NCI-H1417 treated with DMSO at 0.1 percent for 48 hours (cell line): ENCODE measurements around the gene SUSD4.
"Not testable (repeated sequence)": the region's sequence is repeated elsewhere in the genome, so short reads cannot be mapped to it uniquely, and the experiment has no call there.

Experiments
- DNase-seq: peaks from one replicate; lab custom pipeline; 2025; lab: John Stamatoyannopoulos, UW

Gene SUSD4, protein sequence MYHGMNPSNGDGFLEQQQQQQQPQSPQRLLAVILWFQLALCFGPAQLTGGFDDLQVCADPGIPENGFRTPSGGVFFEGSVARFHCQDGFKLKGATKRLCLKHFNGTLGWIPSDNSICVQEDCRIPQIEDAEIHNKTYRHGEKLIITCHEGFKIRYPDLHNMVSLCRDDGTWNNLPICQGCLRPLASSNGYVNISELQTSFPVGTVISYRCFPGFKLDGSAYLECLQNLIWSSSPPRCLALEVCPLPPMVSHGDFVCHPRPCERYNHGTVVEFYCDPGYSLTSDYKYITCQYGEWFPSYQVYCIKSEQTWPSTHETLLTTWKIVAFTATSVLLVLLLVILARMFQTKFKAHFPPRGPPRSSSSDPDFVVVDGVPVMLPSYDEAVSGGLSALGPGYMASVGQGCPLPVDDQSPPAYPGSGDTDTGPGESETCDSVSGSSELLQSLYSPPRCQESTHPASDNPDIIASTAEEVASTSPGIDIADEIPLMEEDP

DNA sequence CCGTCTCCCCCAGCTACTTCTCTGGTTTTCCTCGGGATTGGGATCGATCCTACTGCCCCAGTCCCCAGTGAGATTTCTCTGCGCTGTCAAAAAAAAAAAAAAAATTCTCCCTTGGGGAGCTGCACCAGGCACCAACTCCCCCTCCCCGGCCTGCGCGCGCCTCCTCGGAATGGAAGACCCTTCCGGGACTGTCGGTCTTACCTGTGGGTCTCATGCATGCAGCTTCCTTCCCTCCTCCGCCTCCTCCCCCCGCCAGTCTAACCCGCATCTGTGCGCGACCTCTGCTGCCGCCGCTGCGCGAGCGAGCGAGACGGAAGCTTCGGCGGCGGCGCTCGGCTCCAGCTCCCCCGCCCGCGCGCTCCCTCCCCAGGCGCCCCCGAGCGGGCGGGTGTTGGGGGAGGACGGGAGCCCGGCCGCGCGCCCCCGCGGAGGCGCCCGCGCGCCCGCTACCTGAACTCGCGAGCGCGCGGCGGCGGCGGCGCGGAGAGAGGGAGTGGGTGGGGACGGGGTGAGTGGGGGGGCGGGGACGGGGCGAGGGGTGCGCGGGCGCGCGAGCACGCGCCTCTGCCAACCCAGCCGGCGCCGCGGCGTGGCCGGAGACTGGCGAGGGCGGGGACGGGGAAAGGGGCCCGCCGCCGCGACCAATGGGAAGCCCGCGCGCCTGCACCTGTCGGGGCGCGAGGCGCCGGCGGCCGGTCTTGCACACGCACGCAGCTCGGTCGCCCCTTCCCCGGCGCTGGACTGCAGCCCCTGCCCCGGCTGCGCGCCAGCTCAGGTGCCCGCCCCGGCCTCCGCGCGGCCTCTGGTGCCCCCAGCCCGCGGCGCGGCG, at the start of gene SUSD4:
Gene SUSD4 (minus strand): TSS at position 321 of the 829 bp plus-strand sequence. CDS start 751 bp downstream, outside the sequence.
- DNase-seq = peak; percentile 43

DNA sequence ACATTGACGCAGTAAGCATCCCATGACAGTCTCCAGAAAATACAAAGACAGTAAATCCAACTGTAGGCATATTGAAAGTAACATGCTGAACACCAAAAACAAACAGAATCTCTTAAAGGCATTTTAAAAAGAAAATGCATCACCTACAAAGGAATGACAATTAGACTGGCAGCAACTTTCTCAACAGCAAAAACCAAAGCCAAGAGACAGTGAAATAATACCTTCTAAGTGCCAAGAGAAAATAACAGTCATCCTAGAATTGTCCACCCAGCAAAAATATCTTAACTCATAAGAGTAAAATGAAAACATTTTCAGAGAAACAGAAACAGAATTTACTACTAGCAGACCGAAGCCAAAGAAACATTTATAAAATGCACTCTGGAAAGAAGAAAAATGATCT, 49.2 kb upstream of the SUSD4 start:
- no peak for DNase-seq

GRCh38 chr1:223411710-223412109, 47.7 kb upstream of the SUSD4 start:
- DNase-seq = no peak

DNA sequence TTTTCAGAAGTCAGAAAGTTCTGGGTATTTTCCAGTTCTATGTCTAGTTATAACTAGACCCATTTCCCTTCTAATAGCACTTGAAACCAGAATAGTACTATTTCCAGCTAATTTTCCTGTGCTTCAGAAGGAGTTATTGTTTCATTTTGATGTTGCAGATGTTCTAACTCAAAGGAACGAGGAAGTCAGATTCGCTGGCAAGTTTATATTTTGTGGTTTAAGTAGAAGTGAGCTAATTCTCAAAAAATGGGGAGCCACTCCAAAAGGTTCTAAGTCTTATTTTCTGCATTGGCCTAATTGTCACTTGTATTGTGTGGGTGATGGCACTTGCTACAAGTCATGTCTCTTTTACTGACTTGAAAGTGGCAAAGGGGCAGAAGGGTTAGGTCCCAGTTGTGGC, 47.3 kb upstream of the SUSD4 start:
- DNase-seq = no peak

- DNase-seq = no peak
Measured at GRCh38 chr1:223410036-223410435, 46.1 kb upstream of the SUSD4 start.

DNA sequence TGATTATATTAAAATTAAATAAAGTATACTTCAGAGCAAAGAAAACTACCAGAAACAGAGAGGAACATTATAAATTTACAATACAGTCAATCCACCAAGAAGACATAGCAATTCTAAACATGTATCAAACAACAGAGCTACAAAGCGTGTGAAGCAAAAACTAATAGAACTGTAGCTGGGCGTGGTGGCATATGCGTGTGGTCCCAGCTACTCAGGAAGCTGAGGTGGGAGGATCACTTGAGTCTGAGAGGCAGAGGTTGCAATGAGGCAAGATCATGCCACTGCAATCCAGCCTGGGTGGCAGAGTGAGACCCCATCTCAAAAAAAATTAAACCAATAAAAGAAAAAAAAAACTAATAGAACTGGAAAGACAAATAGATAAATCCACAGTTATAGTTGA, 41.5 kb upstream of the SUSD4 start:
- DNase-seq = no peak

DNA sequence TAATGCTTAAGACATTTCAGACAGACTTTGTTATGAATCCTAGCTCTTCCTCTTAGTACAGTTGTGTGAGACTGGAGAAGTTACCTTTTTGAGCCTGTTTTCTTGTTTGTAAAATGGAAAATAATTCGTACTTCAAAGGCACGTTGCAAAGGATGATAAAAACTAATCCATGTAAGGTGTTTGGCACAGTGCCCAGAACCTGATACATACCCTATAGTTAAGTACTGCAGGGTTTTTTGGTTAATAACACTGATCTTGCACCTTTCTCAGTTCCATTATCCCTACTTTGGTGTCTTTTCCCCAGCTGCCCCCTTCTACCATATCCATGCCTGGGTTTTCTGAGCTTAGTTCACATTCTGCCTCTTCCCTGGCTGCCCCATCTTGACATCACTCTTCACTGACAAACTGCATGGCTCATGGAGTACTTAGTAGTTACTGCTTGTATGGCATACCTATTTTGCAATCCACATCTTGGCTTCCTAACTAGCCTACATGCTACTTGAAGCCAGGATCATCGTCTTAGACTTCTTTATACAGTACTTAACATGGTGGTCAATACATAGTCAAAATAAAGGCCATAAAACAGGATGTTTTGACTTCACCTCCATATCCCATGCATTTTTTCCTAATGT, 39.3 kb upstream of the SUSD4 start:
- DNase-seq = no peak

- DNase-seq = no peak
Measured at GRCh38 chr1:223402790-223403142, 38.8 kb upstream of the SUSD4 start.

- no peak for DNase-seq
Measured at GRCh38 chr1:223401873-223402789, 38.2 kb upstream of the SUSD4 start.

DNA sequence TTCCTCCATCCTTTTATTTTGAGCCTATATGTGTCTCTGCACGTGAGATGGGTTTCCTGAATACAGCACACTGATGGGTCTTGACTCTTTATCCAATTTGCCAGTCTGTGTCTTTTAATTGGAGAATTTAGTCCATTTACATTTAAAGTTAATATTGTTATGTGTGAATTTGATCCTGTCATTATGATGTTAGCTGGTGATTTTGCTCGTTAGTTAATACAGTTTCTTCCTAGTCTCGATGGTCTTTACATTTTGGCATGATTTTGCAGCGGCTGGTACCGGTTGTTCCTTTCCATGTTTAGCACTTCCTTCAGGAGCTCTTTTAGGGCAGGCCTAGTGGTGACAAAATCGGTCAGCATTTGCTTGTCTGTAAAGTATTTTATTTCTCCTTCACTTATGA, 35.4 kb upstream of the SUSD4 start:
- not testable (repeated sequence) for DNase-seq

- no peak for DNase-seq
Measured at GRCh38 chr1:223394706-223395105, 30.7 kb upstream of the SUSD4 start.

GRCh38 chr1:223394242-223394641, 30.3 kb upstream of the SUSD4 start:
- no peak for DNase-seq

GRCh38 chr1:223393275-223394214, 29.6 kb upstream of the SUSD4 start, which contains the start of gene CCDC185:
TSS of gene CCDC185 (plus strand) at chr1:223393415. CDS start at chr1:223393476, 61 bp downstream.
- no peak for DNase-seq

DNA sequence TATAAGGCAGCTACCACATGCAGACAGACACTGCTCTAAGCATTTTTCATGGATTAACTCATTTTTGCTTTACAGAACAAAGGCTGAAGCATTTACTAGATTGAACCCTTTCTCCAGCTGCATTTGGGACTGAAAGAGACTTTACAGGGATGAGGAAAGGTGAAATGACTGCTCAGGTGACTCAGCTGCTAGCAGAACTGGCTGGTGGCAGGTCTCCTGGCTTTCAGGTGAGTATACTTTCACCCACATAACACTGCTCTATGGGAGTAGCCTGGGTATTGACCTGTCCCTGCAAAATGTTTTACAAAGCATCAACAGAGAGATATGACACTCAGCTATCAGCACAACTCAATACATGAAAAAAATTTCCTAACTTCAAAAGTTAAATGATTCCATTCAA, 26.6 kb upstream of the SUSD4 start:
- no peak for DNase-seq

GRCh38 chr1:223386013-223386412, 22.0 kb upstream of the SUSD4 start:
- DNase-seq = no peak

- no peak for DNase-seq
Measured at GRCh38 chr1:223378754-223379153, 14.8 kb upstream of the SUSD4 start.

GRCh38 chr1:223374064-223374610, 10.2 kb upstream of the SUSD4 start:
- DNase-seq = no peak

- no peak for DNase-seq
Measured at GRCh38 chr1:223364685-223365382, 858 bp upstream of the SUSD4 start.
